K562 (cell line): ENCODE results near the gene EHBP1. TPM values are rescaled to one million over a fixed set of nuclear protein-coding genes. Genes with fewer than 3 reads are reported as not detected.

Source experiments
- ATAC-seq: fragments of 200-7000 bp; cut with Tn5 transposase; 3 replicates; pipeline ENCODE4 v1.9.1; 2020; ENCODE audit warnings: moderate library complexity
- BruUV-seq: library from RNA; stranded (reverse); fragments of 400-500 nt; replicated peaks from 2 replicates; lab custom pipeline; 2021; lab: Mats Ljungman, UMichigan
- CTCF ChIA-PET: fragments of 300-600 bp; formaldehyde crosslinking; extraction: SDS; loops from one replicate; lab custom pipeline; 2021; ENCODE audit warnings: low intra/inter-chr PET ratio; lab: Yijun Ruan, JAX
- POLR2A ChIA-PET: fragments of 300-600, 350-650 bp; sonication (Branson Sonifier 250); formaldehyde crosslinking; extraction: SDS; loops from one replicate; lab custom pipeline; 2021; ENCODE audit warnings: antibody characterized with exemption, inconsistent platforms; lab: Yijun Ruan, JAX
- DNase-seq, 4 experiments: peaks; one replicate each; pipeline versions ENCODE4 v3.0.0 to v3.0.0-alpha.2; 2011 to 2018; ENCODE audit warnings: low spot score in 3 of 4, mixed read lengths in 3 of 4; ENCODE audit errors: extremely low read depth in 1 of 4
- FAIRE-seq: peaks from 2 replicates; lab custom pipeline; 2011; peaks lifted over from hg19 to GRCh38; lab: Jason Lieb, UNC
- H2AFZ ChIP-seq: 2 replicates; pipeline ENCODE4 v1.6.0; 2011; ENCODE audit warnings: low read depth, low read length, control low read depth, inconsistent platforms
- H3K27ac ChIP-seq: fragments of 200-600 bp; 3 replicates; pipeline ENCODE4 v1.8.0; 2011; ENCODE audit warnings: low read depth, mild to moderate bottlenecking, control low read depth, inconsistent platforms, low read length, moderate library complexity, mixed read lengths; ENCODE audit errors: extremely low read depth
- H3K27me3 ChIP-seq, 2 experiments: fragments of 300-600 bp in 1 of 2; 2 replicates in 1 of 2; 3 replicates in 1 of 2; pipeline versions ENCODE4 v1.6.0 to v1.8.0; 2011; ENCODE audit warnings: inconsistent platforms in 2 of 2, low read length in 2 of 2, mild to moderate bottlenecking in 1 of 2, mixed read lengths in 1 of 2, moderate library complexity in 1 of 2; ENCODE audit not compliant: control insufficient read depth in 2 of 2, insufficient read depth in 2 of 2
- H3K36me3 ChIP-seq: fragments of 300-600 bp; 3 replicates; pipeline ENCODE4 v1.8.0; 2011; ENCODE audit warnings: mild to moderate bottlenecking, low read length, inconsistent platforms; ENCODE audit not compliant: control insufficient read depth, insufficient read depth
- H3K4me1 ChIP-seq, 2 experiments: fragments of 200-600 bp in 1 of 2; replicated peaks in 1 of 2; 2 replicates in 1 of 2; 3 replicates in 1 of 2; pipeline versions ENCODE4 v1.5.1 to v1.8.0; 2011; ENCODE audit warnings: inconsistent platforms in 2 of 2, low read length in 2 of 2, mild to moderate bottlenecking in 1 of 2, mixed read lengths in 1 of 2, moderate library complexity in 1 of 2; ENCODE audit not compliant: control insufficient read depth in 2 of 2, insufficient read depth in 2 of 2
- H3K4me2 ChIP-seq: 2 replicates; pipeline ENCODE4 v1.6.1; 2011; ENCODE audit warnings: low read length, control low read depth, inconsistent platforms, mixed read lengths; ENCODE audit not compliant: insufficient read depth
- H3K4me3 ChIP-seq: fragments of 200-600 bp; sonication (generic), shearing (Covaris generic); 2 replicates; pipeline ENCODE4 v1.5.1; 2016; ENCODE audit warnings: control low read depth, inconsistent platforms
- H3K79me2 ChIP-seq: fragments of 200-600 bp; 3 replicates; pipeline ENCODE4 v1.8.0; 2011; ENCODE audit warnings: low read length, inconsistent platforms; ENCODE audit not compliant: control insufficient read depth, insufficient read depth
- H3K9ac ChIP-seq, 2 experiments: 2 replicates each; pipeline versions ENCODE4 v1.6.0 to v1.6.1; 2011; ENCODE audit warnings: low read depth in 2 of 2, low read length in 2 of 2, control low read depth in 1 of 2, inconsistent platforms in 1 of 2, mild to moderate bottlenecking in 1 of 2, mixed read lengths in 1 of 2; ENCODE audit not compliant: insufficient read depth in 1 of 2
- H3K9me1 ChIP-seq: one replicate; pipeline ENCODE4 v1.6.0; 2011; ENCODE audit warnings: inconsistent platforms, mild to moderate bottlenecking, low read length, moderate library complexity; ENCODE audit not compliant: control insufficient read depth, insufficient read depth
- H3K9me3 ChIP-seq: replicated peaks from 2 replicates; pipeline ENCODE4 v1.5.1; 2011; ENCODE audit warnings: low read depth, low read length, inconsistent platforms; ENCODE audit not compliant: control insufficient read depth, insufficient read depth
- H4K20me1 ChIP-seq: replicated peaks from 2 replicates; pipeline ENCODE4 v1.6.1; 2011; ENCODE audit warnings: low read length, inconsistent platforms, mixed read lengths; ENCODE audit not compliant: control insufficient read depth, insufficient read depth
- POLR2G ChIP-seq: fragments of 200-400 bp; formaldehyde crosslinking; IDR thresholded peaks from 2 replicates; pipeline ENCODE4 v1.6.1; 2017; ENCODE audit warnings: low read depth, mild to moderate bottlenecking, antibody characterized with exemption, low read length, moderate library complexity
- ZNF263 ChIP-seq: sonication (generic); formaldehyde crosslinking; IDR thresholded peaks from 2 replicates; pipeline ENCODE4 v1.8.0; 2022; ENCODE audit warnings: mild to moderate bottlenecking, missing genetic modification reagents, borderline replicate concordance
- WGBS: fragments of 100-300 bp; shearing (Covaris generic); methylation state at CpG from one replicate; pipeline ENCODE4 v1.1.6; 2016; ENCODE audit warnings: low coverage, mixed read lengths; ENCODE audit not compliant: insufficient coverage; ENCODE audit errors: missing lambda C conversion rate; 5-methylcytosine and 5-hydroxymethylcytosine counted together
- in situ Hi-C: fragments of 300-500 bp; cut with MboI; formaldehyde crosslinking; loops from 4 replicates; pipeline ENCODE4 v1.15.0; 2018; ENCODE audit warnings: inconsistent platforms, mixed read lengths
- intact Hi-C: fragments of 100-400 bp; cut with micrococcal nuclease; formaldehyde crosslinking; loops from 2 replicates; pipeline ENCODE4 v1.14.2; 2022
- polyA plus RNA-seq, 8 experiments: library from polyadenylated mRNA; depleted of rRNA in 4 of 8; stranded (reverse) in 5 of 8; unstranded in 3 of 8; fragments of >200 nt; fragmentation: Nextera tagmentation in 2 of 8; fragmentation: Illumina TruSeq in 1 of 8; extraction: Ambion mirVana in 2 of 8; extraction: Trizol in 1 of 8; gene quantifications; 2 replicates each; pipeline versions ENCODE4 v1.2.1 to v1.2.3, GENCODE V29; 2011 to 2014; ENCODE audit warnings: inconsistent platforms in 1 of 8, missing spikeins in 1 of 8
- total RNA-seq, 7 experiments: library from RNA; depleted of rRNA in 6 of 7; stranded (reverse); fragments of >200 nt in 6 of 7; fragmentation: Illumina TruSeq in 2 of 7; extraction: Trizol in 2 of 7; gene quantifications; 2 replicates each; pipeline versions ENCODE4 v1.2.1 to v1.2.3, GENCODE V29; 2011 to 2021; ENCODE audit warnings: low replicate concordance in 1 of 7

The EHBP1 gene
- total and polyA plus RNA-seq, 9 of the 15 experiments (the other 6 are each of a cell fraction or from before 2014, with no cell fraction given) = 8.9 to 26.6 (median 19.3) TPM

DNA sequence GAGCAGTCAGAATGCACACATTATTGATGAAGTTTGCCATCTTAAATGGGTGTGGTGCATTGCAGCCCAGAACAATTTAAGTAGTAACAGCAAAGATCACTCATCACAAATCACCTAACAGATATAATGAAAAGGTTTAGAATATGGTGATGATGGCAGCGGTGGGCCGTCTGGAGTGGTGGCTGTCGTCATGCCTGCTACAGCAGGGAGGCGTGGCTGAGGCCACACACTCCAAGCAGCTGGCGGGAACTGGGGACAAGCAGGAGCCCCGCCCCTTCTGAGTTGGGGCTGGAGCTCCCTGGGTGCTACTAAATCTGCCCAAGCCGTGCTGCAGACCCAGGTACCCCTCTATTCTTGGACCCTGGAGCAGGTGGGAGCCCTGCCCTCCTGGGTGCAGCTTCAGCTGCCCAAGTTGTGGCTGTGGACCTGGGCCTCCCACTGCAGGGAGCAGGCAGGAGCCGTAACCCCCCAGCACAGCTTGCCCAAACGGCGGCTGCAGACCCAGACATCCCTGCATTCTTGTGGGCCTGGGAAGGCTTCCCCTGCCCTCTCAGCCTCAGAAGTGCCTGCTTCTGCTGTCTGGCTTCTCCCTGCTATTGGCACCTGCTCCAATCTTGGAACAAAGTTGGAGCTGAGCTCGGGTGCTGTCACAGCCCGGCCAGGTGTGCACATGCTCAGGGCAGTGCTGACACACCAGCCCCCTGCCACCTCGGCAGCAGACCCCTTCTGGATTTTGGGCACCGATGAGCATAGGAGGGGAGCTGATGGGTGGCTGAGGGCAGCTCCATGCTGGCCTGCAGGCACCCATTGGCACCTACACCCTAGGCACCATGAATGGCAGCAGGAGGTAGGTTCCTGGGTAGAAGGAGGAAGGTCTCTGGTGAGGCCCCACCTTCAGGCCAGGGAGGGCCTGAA is 149.3 kb downstream of the EHBP1 start:
- FAIRE-seq = no peak
- no peak for TF ChIP-seq ZNF263 (CRISPR knock-in tag)
- peak; percentile 20; the same call in 1 of the 2 replicates for TF ChIP-seq POLR2G
- no peak for DNase-seq
- H2AFZ ChIP-seq = no peak overlapping the region
- no peaks in the 10 kb centered on the region for H3K79me2 ChIP-seq
- no TSS peak for BruUV-seq
- ChIA-PET POLR2A (interaction anchor here (1.0 kb wide), 1 partner anchor 31 kb away, joined by 3 read pairs; no protein-coding TSS in a partner anchor), CTCF (no interaction called here)
- H3K9ac ChIP-seq = no peak overlapping the region
- peaks cover 8% of the 10 kb centered on the region in 2 experiments; a peak in 3 of 5 replicates for H3K4me1 ChIP-seq
- H3K27ac ChIP-seq = no peak overlapping the region
- intact Hi-C loops (no loop called here), in situ Hi-C loops (no loop called here)
- WGBS = 87% methylated on average over 14 of the region's 14 CpGs
- H3K9me3 ChIP-seq = no peaks in the 10 kb centered on the region
- H3K4me2 ChIP-seq = no peak overlapping the region
- no peak for ATAC-seq
- no peak overlapping the region for H3K4me3 ChIP-seq
- no peaks in the 10 kb centered on the region for H3K27me3 ChIP-seq
- H3K9me1 ChIP-seq = no peaks in the 10 kb centered on the region
- H4K20me1 ChIP-seq = no peaks in the 10 kb centered on the region
- H3K36me3 ChIP-seq = no peaks in the 10 kb centered on the region
